Right cardiac atrium (tissue), 5 donors: Measurements from ENCODE around the gene ARHGAP36. TPM values are rescaled to one million over a fixed set of nuclear protein-coding genes. Genes with fewer than 3 reads are reported as not detected.
A peak's percentile ranks its signal among the peaks of the same experiment; 100 is the strongest.

Experiments
- ATAC-seq, 2 donors: fragments of 200-7000 bp; cut with Tn5 transposase; one replicate each; pipeline versions ENCODE4 v1.8.0 to v1.9.1; 2020; ENCODE audit warnings: moderate library complexity in 2 of 2, mild to moderate bottlenecking in 1 of 2
- DNase-seq, 3 donors: peaks; one replicate each; pipeline ENCODE4 v3.0.0-alpha.2; 2020
- H3K27ac ChIP-seq: one replicate; pipeline ENCODE4 v1.5.1; 2013; ENCODE audit warnings: mild to moderate bottlenecking, low read length, control low read depth, moderate library complexity
- H3K27me3 ChIP-seq: one replicate; pipeline ENCODE4 v1.6.1; 2013; ENCODE audit not compliant: control insufficient read depth, insufficient read depth
- H3K4me1 ChIP-seq: one replicate; pipeline ENCODE4 v1.6.1; 2013; ENCODE audit warnings: low read length; ENCODE audit not compliant: control insufficient read depth, insufficient read depth
- H3K4me3 ChIP-seq: one replicate; pipeline ENCODE4 v1.5.1; 2013; ENCODE audit warnings: low read length, control low read depth
- H3K9me3 ChIP-seq: one replicate; pipeline ENCODE4 v1.6.1; 2013; ENCODE audit warnings: low read length; ENCODE audit not compliant: control insufficient read depth
- WGBS: extraction: QIAGEN DNeasy Blood & Tissue Kit; methylation state at CpG from one replicate; pipeline ENCODE4 v1.1.7; 2013; 5-methylcytosine and 5-hydroxymethylcytosine counted together
- intact Hi-C, 4 donors: fragments of 100-400 bp; cut with DNase I; formaldehyde crosslinking; loops; one replicate each; pipeline versions ENCODE4 v1.11.0 to v1.14.0; 2022 to 2023
- long read RNA-seq, 4 donors: library from polyadenylated mRNA; unstranded; transcript quantifications; one replicate each; pipeline ENCODE4 v2.0.0, GENCODE V29; 2020 to 2021
- polyA plus RNA-seq: library from polyadenylated mRNA; stranded (reverse); fragments of 200-250 nt; gene quantifications from one replicate; pipeline ENCODE4 v1.2.3, GENCODE V29; 2013
- total RNA-seq, 4 donors: library from RNA; stranded (reverse); fragmentation: NEBNext Ultra II Directional; extraction: Animal tissue kit (Norgen Biotek cat#: 25700); gene quantifications; one replicate each; pipeline ENCODE4 v1.2.1, GENCODE V29; 2021
- donor health status: healthy with polysubstance abuse.
- donor health status: DM: no; HTN: yes; CAD: no.
- donor health status: DM: no; HTN: no; CAD: no.
- donor health status: DM: no; HTN: yes; CAD: no; lungs with severe emphysema.
- donor health status: DM: yes; HTN: yes; CAD: no.

The ARHGAP36 gene, protein sequence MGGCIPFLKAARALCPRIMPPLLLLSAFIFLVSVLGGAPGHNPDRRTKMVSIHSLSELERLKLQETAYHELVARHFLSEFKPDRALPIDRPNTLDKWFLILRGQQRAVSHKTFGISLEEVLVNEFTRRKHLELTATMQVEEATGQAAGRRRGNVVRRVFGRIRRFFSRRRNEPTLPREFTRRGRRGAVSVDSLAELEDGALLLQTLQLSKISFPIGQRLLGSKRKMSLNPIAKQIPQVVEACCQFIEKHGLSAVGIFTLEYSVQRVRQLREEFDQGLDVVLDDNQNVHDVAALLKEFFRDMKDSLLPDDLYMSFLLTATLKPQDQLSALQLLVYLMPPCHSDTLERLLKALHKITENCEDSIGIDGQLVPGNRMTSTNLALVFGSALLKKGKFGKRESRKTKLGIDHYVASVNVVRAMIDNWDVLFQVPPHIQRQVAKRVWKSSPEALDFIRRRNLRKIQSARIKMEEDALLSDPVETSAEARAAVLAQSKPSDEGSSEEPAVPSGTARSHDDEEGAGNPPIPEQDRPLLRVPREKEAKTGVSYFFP
- total RNA-seq (under 1 TPM in 2 of 4 donors, not detected in 2; 0.11 to 0.12 TPM), polyA plus RNA-seq (0.05 TPM)
- long read RNA-seq, donor 1, result 0 reads
- long read RNA-seq, donor 2, result 0 reads
- long read RNA-seq, donor 3, result 0 reads
- long read RNA-seq, donor 4, result 0 reads

DNA sequence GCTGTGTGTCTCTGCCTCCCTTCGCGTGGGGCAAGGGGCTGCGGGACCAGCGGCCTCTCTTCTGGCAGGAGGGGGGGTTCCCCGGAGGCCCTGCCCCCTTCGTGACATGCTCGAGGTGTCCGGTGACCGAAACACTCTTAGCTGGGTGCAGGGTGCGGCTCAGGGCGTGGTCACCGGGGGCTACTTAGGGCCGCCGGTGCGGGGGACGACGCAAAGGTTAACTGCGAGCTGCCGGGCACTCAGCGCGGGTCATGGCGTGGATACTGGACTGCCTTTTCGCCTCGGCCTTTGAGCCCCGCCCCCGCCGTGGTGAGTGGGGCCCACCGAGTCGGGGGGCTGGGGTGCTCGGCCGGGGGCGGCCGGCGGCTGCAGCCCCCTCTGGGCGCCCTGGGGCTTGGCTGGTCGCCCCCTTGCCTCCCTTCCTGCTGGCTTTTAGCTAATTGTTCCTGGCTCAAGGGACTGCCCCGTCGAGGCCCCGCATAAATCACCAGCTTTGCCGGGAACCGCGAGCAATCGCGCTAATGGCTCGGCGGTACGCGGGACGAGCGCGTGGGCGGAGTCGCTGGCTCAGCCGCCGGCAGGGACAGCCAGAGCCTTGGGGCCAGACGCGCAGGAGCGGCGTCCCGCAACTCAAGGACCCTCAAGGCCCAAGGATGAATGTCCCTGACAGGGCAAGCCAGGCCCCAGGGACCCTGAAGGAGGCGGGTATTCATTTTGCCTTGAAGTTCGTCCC, at the start of gene ARHGAP36:
ARHGAP36 (plus strand) TSS at position 211 of the 733 bp plus-strand sequence. CDS start 23,320 bp downstream, outside the sequence.
- H3K9me3 ChIP-seq, result no peaks in the 10 kb centered on the region
- no peaks in the 10 kb centered on the region for H3K4me1 ChIP-seq
- intact Hi-C loops, result no loop called here
- peak in 1 of 3 donors; percentile 48 for DNase-seq
- ATAC-seq, result no peak
- no peaks in the 10 kb centered on the region for H3K27me3 ChIP-seq
- 2% methylated on average over 62 of the region's 62 CpGs for WGBS
- H3K27ac ChIP-seq, result no peak within 1 kb of the TSS
- H3K4me3 ChIP-seq, result no peak within 1 kb of the TSS

DNA sequence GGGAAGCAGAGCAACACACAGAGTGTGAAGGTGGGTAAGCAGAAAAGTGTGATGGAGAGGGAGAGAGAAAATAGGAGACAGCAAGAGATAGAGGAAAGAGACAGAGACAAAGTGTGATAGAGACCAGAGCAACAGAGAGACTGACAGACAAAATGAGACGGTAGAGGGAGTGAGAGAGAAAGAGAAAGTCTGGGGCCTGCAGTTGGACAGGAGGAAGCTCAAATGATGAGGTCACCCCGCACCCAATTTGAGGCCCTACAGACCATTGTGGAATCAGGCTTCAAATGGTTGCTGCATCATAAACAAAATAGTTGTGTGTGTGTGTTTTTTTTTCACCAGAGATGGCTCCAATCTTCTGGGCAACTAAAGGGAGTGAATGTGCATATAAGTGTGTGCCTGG, 48.0 kb upstream of the ARHGAP36 start:
- Histone ChIP-seq H3K27me3 (no peaks in the 10 kb centered on the region), H3K27ac (no peak overlapping the region), H3K9me3 (no peaks in the 10 kb centered on the region), H3K4me3 (no peak overlapping the region), H3K4me1 (no peaks in the 10 kb centered on the region)
- 46% methylated on average over 2 of the region's 2 CpGs for WGBS
- DNase-seq (no peak), ATAC-seq (no peak)
- intact Hi-C loops, result no loop called here

DNA sequence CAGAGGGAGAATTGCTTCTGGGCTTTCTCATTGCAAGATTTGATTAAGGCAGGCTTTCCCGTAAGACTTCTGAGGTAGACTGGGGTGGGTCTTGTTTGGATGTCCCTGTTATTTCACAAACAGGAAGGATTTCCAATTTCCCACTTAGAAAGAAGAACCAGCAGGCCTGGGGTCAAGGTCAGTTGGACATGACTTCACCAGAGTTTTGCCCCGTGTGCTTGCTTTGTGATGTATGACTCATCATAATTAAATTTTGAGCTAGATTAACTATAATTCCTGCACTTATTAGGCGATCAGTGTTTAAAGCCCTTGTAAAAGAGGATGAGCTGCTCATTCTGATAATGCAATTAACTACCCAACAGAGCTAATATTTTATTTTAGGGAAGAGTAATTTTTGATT, 32.8 kb upstream of the ARHGAP36 start:
- intact Hi-C loops, result no loop called here
- Histone ChIP-seq H3K27ac (no peak overlapping the region), H3K4me1 (no peaks in the 10 kb centered on the region), H3K27me3 (no peaks in the 10 kb centered on the region), H3K4me3 (no peak overlapping the region), H3K9me3 (no peaks in the 10 kb centered on the region)
- no peak for ATAC-seq
- WGBS, result 59% methylated on average over 3 of the region's 3 CpGs
- DNase-seq, result no peak

DNA sequence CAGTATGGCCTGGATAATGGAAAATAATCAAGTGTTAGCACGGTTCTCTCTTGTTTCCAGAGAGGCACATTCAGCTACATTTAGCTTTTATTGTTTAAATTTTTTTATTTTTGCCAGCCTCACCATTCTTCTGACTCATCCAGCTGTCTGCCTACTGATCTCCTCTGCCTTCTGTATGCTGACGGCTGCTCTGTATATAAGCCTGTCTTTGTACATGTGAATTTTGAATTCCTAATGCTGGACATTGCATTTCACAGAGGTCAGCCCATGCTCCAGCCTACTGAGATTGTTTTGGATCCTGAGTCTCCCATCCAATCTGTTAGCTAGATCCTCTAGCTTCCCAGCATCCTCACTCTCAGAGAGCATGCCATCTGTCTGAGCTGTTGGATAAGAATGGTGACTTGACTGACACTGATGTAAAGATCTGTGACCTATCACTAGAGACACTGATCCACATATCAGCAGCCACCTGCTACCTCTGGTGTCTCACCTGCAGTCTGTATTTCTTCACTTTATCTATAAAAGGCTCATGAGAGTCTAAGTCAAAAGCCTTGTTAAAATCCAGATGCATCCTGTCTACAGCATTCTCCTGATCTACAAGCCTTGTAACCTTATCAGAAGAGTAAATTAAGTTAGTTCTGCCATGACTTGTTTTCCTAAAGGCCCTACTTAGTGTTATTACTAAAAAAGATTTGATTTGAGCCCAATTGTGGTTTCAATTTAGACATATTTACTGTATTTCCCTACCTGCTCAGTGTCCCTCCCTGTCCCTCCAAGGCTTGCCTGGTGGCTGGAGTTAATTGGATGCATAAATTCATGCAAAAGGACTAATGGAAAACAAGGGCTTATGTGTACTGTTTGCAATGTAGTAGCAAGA, 25.6 kb upstream of the ARHGAP36 start:
- Histone ChIP-seq H3K27me3 (no peaks in the 10 kb centered on the region), H3K9me3 (no peaks in the 10 kb centered on the region), H3K27ac (no peak overlapping the region), H3K4me1 (no peaks in the 10 kb centered on the region), H3K4me3 (no peak overlapping the region)
- WGBS, result 46% methylated on average over 2 of the region's 2 CpGs
- ATAC-seq (no peak), DNase-seq (no peak)
- intact Hi-C loops, result no loop called here

DNA sequence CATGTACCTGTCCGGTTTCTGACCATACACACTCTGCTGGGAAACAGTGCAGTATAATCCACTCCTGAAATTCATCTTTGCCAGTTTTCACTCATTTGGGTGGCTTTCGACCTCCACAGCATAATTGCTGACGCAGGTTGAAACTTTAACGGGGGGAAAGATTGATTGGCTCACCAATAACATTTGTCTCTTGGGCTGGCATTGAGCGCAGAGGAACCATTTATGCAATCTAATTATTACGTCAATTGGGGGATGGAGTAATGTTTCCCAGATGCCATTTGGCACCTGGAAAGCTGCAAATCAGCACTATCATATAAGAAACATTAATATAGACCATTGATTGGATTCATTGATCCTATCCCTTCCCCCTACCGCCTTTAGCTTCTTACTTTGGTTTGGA, 24.1 kb upstream of the ARHGAP36 start:
- ATAC-seq, result no peak
- Histone ChIP-seq H3K27me3 (no peaks in the 10 kb centered on the region), H3K27ac (no peak overlapping the region), H3K4me1 (no peaks in the 10 kb centered on the region), H3K9me3 (no peaks in the 10 kb centered on the region), H3K4me3 (no peak overlapping the region)
- intact Hi-C loops, result no loop called here
- WGBS, result 77% methylated on average over 7 of the region's 7 CpGs
- DNase-seq, result no peak

DNA sequence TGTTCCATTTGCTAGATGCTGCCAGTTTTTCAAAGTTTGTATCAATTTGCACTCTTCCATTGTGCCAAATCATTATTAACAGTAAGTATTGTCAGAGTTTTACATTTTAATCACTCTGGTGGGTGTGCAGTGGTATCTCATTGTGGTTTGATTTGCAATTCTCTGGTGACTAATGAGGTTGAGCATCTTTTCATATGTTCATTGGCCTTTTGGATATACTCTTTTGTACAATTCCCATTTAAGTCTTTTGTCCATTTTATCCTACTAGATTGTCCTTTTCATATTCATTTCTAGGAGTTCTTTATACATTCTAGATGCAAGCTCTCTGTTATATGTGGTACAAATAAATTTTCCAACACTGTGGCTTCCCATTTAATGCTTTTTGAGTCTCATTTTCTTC, 17.4 kb upstream of the ARHGAP36 start:
- intact Hi-C loops, result no loop called here
- no peaks in the 10 kb centered on the region for H3K9me3 ChIP-seq
- ATAC-seq (no peak), DNase-seq (no peak)
- H3K4me3 ChIP-seq, result no peak overlapping the region
- H3K27ac ChIP-seq, result no peak overlapping the region
- no peaks in the 10 kb centered on the region for H3K27me3 ChIP-seq
- H3K4me1 ChIP-seq, result no peaks in the 10 kb centered on the region

DNA sequence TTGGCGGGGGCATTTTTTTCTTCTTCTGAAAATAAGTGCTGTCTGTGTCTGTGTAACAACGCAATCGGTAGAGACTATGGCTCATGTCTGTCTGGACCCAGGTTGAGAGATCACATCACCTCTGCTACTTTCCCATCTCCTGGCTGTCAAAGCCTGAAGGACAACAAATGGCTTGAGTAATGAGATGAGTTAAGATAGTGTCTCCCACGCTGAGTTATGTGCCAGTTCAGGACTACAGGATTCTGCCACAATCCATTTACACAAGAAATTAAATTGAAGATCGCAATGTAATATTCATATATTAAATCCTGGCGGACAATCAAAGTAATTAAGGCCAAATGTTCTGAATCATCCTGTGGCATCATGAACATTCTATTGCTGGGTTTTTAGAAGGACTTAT, 16.5 kb upstream of the ARHGAP36 start:
- no peaks in the 10 kb centered on the region for H3K4me1 ChIP-seq
- ATAC-seq, result no peak
- WGBS, result 72% methylated on average over 6 of the region's 6 CpGs
- no peaks in the 10 kb centered on the region for H3K27me3 ChIP-seq
- DNase-seq, result no peak
- no peaks in the 10 kb centered on the region for H3K9me3 ChIP-seq
- no peak overlapping the region for H3K4me3 ChIP-seq
- no peak overlapping the region for H3K27ac ChIP-seq
- intact Hi-C loops, result no loop called here

DNA sequence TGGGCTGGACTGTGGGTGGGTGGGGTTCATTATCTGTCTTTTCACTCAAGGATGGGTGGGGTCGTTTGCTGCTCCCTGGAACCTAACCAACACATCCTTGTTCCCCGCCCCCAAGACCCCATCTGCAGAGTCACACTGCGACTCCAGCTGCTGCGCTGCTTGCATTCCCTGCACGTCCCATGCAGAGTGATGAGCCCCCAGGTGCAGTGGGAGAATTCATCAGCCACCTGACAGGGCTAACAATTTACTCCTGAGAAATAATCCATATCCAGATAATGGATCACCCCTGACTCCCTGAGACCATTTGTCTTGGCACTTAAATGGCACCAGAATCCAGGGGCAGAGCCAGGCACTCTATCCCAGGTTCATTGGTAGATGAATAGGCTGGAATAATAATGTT, 12.4 kb upstream of the ARHGAP36 start:
- Histone ChIP-seq H3K4me3 (no peak overlapping the region), H3K4me1 (no peaks in the 10 kb centered on the region), H3K27ac (no peak overlapping the region), H3K9me3 (no peaks in the 10 kb centered on the region), H3K27me3 (no peaks in the 10 kb centered on the region)
- 42% methylated on average over 5 of the region's 5 CpGs for WGBS
- ATAC-seq (no peak), DNase-seq (no peak)
- intact Hi-C loops, result no loop called here

DNA sequence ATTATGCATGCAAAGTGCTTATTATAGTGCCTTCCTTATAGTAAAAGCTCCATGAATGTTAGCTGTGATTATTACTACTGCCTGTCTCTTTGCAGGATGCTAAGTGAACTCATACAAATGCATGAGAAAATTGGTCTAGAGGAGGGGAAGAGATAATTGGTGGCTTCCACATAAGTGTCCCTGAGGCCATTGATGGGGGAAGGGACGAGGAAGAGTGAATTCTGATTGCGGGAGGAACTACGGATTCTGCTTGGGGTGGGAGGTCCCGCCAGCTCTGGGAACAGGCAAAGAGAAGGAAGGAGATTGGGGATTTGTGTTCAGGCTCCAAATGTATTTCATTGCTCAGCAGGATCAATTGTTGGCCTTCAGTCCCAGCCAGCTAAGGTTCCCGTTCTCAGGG, 11.6 kb upstream of the ARHGAP36 start:
- Histone ChIP-seq H3K4me1 (no peaks in the 10 kb centered on the region), H3K9me3 (no peaks in the 10 kb centered on the region), H3K4me3 (no peak overlapping the region), H3K27me3 (no peaks in the 10 kb centered on the region), H3K27ac (no peak overlapping the region)
- 36% methylated on average over 5 of the region's 5 CpGs for WGBS
- intact Hi-C loops, result no loop called here
- ATAC-seq (no peak), DNase-seq (no peak)

DNA sequence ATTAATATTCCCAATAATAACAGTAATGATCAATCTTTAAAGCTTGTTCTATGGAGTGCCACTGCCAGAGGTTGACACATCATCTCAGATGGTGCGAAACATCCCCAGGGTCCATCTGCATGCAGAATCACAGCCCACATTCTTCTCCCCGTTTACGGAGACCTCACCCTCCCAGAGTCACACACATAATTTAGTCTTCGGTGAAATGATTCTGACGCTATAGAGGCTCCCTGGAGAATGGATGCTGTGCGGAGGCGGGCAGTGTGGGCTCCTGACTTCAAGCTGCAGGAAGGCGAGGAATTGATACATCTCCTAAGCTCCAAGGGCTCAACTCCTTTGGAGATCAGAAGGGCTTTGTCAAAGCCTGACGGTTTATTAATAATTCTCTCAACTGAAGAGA, 11.0 kb upstream of the ARHGAP36 start:
- no peak for DNase-seq
- 69% methylated on average over 9 of the region's 9 CpGs for WGBS
- no peaks in the 10 kb centered on the region for H3K4me1 ChIP-seq
- intact Hi-C loops, result no loop called here
- H3K27ac ChIP-seq, result no peak overlapping the region
- H3K27me3 ChIP-seq, result no peaks in the 10 kb centered on the region
- no peaks in the 10 kb centered on the region for H3K9me3 ChIP-seq
- no peak overlapping the region for H3K4me3 ChIP-seq
- ATAC-seq, result no peak
